Measurements from ENCODE around the gene MACF1.
A peak's percentile ranks its signal among the peaks of the same experiment; 100 is the strongest.

Gene MACF1

DNA sequence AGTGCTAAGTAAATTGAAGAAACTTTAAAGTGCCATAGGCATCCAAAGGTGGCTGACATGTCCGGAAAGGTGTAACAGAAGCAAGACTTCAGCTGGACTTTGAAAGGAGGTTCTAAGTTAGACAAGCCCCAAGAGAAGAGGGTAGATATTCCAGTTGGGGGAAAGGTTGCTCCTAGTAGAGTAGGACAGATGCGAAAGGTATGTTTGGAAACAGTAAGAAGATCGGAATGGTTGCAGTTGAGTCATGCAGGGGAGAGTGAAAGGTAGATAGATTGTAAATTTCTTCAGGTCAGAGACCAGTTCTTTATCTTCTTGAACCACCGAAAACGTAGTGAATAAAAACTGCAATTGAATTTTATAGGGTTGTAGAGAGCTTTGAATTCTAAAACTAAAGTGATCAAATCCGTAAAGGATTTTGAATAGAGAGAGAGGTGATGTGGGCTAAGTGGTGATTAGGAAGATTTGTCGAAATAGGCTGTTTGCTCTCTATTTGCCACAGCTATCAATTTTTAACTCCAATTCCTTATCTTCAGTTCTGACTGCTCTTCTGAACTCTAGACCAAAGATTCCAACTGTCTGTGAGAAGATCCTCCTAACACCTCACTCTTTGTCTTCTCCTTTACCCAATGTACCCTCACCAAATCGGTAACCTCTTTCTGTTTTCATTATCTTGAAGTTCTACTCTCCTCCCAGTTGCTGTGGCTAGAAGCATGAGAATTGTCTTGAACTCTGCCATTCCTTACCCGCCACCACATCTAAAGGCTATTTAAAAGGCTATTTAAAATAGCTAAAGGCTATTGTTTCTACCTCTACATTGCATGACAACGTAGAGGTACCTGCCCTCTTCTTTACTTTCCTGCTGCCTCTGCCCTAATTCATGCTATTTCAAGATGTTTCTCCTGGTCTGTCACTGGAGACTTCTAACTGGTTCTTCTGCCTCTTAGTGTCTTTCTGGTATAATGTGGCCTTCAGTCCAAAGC lies 16.7 kb downstream of the MACF1 start:
- no peak for DNase-seq (ENCODE audit: insufficient read length)

DNA sequence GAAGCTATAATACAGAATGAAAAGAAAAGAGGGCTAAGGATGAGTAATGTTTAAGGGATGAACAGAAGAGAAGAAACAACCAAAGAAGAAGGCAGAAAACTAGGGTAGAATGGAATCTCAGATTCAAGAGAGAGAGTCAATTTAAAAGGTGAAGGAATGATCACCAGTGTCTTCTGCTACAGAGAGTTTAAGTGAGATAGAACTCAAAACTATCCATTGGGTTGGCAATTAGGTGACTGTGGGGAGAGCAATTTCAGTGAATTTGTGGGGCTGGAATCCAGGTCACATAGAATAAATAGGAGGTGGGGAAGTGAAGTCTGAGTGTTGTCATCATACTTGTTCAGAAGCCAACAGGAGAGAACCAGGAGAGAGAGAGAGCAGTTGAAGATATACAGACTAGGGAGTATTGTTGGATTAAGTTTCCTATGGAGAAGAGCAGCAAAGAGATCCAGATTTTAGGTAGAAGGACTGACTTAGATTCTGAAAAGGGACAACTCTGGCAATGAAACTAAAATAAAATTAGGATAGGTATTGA lies 19.9 kb downstream of the MACF1 start:
- no peak for FAIRE-seq

More for the DNA sequence above, 16.7 kb downstream of the MACF1 start:
- no peak for TF ChIP-seq POLR2AphosphoS5 (IDR thresholded peaks at IDR 0.05; ENCODE audit: low read depth, low read length)
- no peak for TF ChIP-seq TAF1 (IDR thresholded peaks at IDR 0.05; ENCODE audit: borderline replicate concordance, low read depth, low read length)
- no peak for TF ChIP-seq POLR2A (IDR thresholded peaks at IDR 0.05; ENCODE audit: low read depth, low read length)
- no peak for FAIRE-seq

DNA sequence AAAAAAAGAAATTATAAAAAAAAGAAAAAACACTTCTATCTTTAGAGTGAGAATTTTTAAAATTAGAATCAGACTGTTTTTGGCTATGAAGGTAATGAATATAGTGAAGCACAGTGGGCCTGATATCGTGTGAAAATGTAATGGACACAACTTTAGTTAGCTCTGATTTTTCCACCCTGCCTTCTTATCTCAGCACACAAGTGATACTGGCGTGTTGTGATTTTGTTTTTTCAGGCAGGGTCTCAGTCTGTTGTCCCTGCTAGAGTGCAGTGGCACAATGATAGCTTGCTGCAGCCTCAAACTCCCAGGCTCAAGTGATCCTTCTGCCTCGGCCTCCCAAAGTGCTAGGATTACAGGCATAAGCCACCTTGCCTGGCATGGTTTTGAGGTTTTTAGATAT lies 22.3 kb downstream of the MACF1 start:
- DNase-seq (ENCODE audit: insufficient read length) (no peak), FAIRE-seq (no peak)
- no peak for TF ChIP-seq TAF1 (IDR thresholded peaks at IDR 0.05; ENCODE audit: borderline replicate concordance, low read depth, low read length)
- TF ChIP-seq POLR2AphosphoS5 (IDR thresholded peaks at IDR 0.05; ENCODE audit: low read depth, low read length) = no peak
- TF ChIP-seq POLR2A (IDR thresholded peaks at IDR 0.05; ENCODE audit: low read depth, low read length) = no peak

More for the DNA sequence above, 19.9 kb downstream of the MACF1 start:
- TF ChIP-seq POLR2A (IDR thresholded peaks at IDR 0.05; ENCODE audit: low read depth, low read length) (no peak), POLR2AphosphoS5 (IDR thresholded peaks at IDR 0.05; ENCODE audit: low read depth, low read length) (no peak), TAF1 (IDR thresholded peaks at IDR 0.05; ENCODE audit: borderline replicate concordance, low read depth, low read length) (no peak)
- DNase-seq (ENCODE audit: insufficient read length) = no peak

DNA sequence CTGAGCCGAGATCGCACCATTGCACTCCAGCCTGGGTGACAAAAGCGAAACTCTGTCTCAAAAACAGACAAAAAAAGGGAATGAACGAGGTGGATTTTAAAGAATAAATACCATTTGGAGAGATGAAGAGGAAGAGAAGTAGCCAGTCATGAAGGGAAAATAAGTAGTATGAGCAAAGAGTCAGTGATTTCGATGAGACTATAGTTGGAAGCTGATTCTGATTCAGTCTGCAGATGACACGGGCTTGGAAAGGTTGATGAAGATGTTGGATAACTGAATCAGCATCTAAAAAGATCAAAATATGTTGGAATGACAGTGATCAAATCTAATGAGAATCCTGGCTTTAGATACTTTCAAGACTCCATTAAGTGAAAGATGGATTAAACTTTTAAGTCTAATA lies 23.8 kb downstream of the MACF1 start:
- TF ChIP-seq POLR2AphosphoS5 (IDR thresholded peaks at IDR 0.05; ENCODE audit: low read depth, low read length) (no peak), TAF1 (IDR thresholded peaks at IDR 0.05; ENCODE audit: borderline replicate concordance, low read depth, low read length) (no peak), POLR2A (IDR thresholded peaks at IDR 0.05; ENCODE audit: low read depth, low read length) (no peak)
- FAIRE-seq (no peak), DNase-seq (ENCODE audit: insufficient read length) (no peak)

DNA sequence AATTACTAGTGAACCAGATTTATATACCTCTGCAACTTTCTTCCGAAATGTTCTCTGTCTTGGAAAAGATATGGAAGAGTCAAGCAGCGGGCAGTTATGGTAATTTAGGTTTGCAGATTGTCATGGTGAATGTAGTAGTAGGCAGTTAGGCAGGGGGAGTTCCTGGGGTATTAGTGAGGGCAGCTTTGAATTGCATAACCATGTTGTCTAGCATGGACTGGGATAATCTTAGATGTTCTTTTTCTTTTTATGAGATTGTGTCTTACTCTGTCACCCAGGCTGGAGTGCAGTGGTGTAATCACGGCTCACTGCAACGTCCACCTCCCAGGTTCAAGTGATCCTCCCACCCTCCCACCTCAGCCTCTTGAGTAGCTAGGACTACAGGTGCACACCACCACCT lies 25.0 kb downstream of the MACF1 start:
- no peak for FAIRE-seq
- no peak for DNase-seq (ENCODE audit: insufficient read length)
- TF ChIP-seq POLR2A (IDR thresholded peaks at IDR 0.05; ENCODE audit: low read depth, low read length) = no peak
- TF ChIP-seq TAF1 (IDR thresholded peaks at IDR 0.05; ENCODE audit: borderline replicate concordance, low read depth, low read length) = no peak
- no peak for TF ChIP-seq POLR2AphosphoS5 (IDR thresholded peaks at IDR 0.05; ENCODE audit: low read depth, low read length)

DNA sequence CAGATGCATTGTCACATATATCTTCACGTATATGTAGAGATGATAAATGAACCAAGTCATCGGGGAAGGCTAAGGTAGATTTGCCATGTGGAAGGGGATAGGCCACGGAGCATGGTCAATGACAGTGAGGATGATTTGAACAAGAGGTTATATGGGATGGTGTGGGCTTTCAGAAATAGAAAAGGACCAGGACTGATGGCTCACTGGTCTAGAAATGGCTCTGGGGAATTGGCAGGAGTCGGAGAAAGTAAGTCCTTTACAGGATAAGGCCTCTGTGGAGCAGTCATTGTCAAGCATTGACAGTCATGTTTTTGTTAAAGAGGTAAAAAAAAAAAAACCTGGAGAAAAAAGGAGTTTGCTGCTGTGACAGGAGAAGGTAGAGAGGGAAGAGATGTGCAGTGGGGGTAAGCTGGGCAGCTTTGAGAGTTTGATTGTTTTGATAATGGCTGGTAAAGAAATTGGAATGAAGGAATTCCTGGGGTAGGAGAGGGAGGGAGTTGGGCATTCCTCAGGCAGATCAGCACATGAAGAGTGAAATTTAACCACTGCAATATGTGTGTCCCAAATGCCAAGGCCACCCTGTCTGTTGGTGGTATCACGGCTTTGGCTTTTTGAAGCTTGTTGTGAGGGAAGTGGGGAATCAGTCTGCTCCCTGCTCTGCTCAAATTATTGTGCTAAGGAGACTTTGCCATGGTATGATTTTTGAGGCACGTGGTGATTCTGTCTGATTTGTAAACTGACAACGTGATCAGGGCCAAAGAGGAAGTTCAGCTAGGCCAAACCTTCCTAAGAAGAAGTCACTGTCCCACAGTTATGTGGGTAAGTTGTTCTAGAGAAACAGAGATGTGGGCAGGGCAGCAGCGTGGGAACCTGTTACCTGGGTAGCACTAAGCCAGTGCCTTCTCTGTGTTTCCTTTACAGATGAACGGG lies 26.0 kb downstream of the MACF1 start:
- peak; percentile 27 for DNase-seq (ENCODE audit: insufficient read length)
- peak; percentile 81 for FAIRE-seq
- TF ChIP-seq POLR2AphosphoS5 (IDR thresholded peaks at IDR 0.05; ENCODE audit: low read depth, low read length) = no peak
- TF ChIP-seq TAF1 (IDR thresholded peaks at IDR 0.05; ENCODE audit: borderline replicate concordance, low read depth, low read length) = no peak
- no peak for TF ChIP-seq POLR2A (IDR thresholded peaks at IDR 0.05; ENCODE audit: low read depth, low read length)

DNA sequence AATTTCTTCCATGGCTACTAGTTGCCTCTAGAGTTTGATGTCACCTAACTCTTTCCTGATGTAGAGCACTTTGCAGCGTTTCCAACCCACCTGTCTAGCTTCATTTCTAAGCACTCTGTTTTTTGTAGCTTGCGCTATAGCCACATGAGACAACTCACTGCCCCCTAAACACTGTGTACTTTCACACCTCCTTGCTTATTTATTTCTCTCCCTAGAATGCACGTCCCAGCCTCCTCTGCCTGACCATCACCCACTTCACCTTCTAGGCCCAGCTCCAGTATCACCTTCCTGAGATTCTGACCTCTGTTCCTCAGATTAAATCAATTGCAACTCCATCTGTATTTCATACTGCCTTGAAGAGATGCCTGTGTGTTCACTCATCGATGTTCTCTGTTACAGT lies 32.5 kb downstream of the MACF1 start:
- FAIRE-seq = no peak
- no peak for DNase-seq (ENCODE audit: insufficient read length)

DNA sequence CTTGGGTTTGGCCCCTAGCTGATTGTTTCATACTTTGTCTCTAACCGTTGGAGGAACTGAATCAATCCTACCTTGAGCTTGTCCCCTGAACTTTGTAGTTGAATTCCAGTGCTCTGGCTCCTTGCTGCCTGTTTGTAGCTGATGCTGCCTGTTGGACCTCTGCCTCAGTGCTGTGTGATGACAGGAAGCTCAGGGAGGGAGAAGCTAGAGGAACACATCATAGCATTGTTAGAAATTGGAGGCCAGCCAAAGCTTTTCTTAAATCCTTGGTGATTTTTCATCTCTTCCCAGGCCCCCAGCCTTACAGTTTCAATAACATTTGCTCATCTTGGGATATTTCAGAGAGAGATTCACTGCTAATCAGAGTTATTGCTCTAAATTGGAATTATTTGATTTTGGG lies 34.0 kb downstream of the MACF1 start:
- FAIRE-seq = no peak
- DNase-seq (ENCODE audit: insufficient read length) = no peak
- TF ChIP-seq POLR2A (IDR thresholded peaks at IDR 0.05; ENCODE audit: low read depth, low read length) = no peak

More for the DNA sequence above, 32.5 kb downstream of the MACF1 start:
- no peak for TF ChIP-seq TAF1 (IDR thresholded peaks at IDR 0.05; ENCODE audit: borderline replicate concordance, low read depth, low read length)

DNA sequence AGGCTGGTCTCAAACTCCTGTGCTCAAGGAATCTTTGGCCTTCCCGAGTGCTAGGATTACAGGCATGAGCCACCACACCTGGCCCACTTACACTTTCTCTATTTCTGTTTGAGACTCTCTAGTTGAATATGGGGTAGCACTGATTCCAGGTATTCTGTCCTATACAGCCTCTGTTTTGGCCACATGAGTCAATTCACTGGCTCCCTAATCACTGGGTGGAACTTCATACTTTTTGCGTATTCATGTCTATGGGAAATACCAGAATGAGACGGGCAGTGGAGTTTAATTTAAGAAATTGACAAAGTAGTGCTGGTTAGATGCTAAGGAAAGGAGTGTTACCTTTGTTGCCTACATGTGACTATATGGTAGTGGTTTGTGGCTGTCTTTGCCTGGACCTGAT lies 35.5 kb downstream of the MACF1 start:
- DNase-seq (ENCODE audit: insufficient read length) (no peak), FAIRE-seq (no peak)
- no peak for TF ChIP-seq POLR2A (IDR thresholded peaks at IDR 0.05; ENCODE audit: low read depth, low read length)
- TF ChIP-seq POLR2AphosphoS5 (IDR thresholded peaks at IDR 0.05; ENCODE audit: low read depth, low read length) = no peak
- no peak for TF ChIP-seq TAF1 (IDR thresholded peaks at IDR 0.05; ENCODE audit: borderline replicate concordance, low read depth, low read length)

DNA sequence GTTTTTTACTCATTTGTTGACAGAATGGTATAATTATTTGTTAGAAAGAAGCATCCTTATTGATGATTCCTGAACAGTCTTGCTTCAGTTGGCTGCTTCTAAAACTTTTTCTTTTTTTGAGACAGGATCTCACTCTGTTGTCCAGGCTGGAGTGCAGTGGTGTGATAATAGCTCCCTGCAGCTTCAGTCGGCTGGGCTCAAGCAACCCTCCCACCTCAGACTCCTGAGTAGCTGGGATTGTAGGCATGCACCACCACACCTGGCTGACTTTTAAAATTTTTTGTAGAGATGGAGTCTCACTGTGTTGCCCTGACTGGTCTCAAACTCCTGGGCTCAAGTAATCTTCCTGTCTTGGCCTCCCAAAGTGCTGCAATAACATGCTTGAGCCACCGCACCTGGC lies 38.8 kb downstream of the MACF1 start:
- DNase-seq (ENCODE audit: insufficient read length) (no peak), FAIRE-seq (no peak)
- TF ChIP-seq TAF1 (IDR thresholded peaks at IDR 0.05; ENCODE audit: borderline replicate concordance, low read depth, low read length) (no peak), POLR2AphosphoS5 (IDR thresholded peaks at IDR 0.05; ENCODE audit: low read depth, low read length) (no peak), POLR2A (IDR thresholded peaks at IDR 0.05; ENCODE audit: low read depth, low read length) (no peak)

DNA sequence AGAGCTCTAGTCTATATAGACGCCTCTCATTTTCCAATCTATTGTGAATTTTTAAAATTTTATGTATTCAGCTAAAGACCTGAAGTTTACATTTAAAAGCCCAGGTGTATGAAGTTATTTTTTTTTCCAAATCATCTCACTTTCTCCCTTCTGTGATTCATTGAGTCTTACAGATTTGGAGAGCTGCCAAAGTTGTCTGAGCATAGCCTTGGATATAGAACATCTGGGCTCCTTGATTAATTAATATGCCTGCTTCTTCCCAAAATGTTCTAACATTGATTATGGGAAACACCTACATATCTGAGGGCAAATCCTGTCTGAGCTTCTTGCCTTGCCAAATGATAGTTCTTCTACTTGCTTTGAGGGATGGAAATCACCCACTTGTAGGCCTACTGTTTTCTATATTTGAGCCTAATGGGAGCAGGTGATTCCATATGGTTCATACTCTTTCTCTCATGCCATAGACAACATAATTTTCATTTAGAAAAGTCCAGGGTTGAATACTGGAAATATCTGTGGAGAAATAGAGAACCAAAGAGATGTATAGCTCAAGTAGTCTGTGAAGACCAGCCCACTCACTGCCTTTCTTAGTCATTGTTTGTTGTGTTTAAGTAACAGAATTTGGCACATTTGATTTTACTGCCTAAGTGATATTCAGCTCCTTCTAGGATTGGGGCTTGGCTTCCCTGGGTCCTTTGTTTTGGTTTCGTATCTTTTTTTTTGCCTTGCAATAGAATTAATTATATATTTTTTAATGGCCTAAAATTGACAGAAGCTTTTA lies 46.2 kb downstream of the MACF1 start:
- DNase-seq (ENCODE audit: insufficient read length) = no peak
- FAIRE-seq = no peak
- no peak for TF ChIP-seq POLR2A (IDR thresholded peaks at IDR 0.05; ENCODE audit: low read depth, low read length)
- no peak for TF ChIP-seq TAF1 (IDR thresholded peaks at IDR 0.05; ENCODE audit: borderline replicate concordance, low read depth, low read length)
- TF ChIP-seq POLR2AphosphoS5 (IDR thresholded peaks at IDR 0.05; ENCODE audit: low read depth, low read length) = no peak
